Stimulated activated effector memory CD8-positive, alpha-beta T cell treated with anti-CD3 and anti-CD28 coated beads, Interleukin-12 subunit alpha, Interleukin-12 subunit beta, amount 100 ng/mL, for 72 hours (primary cell): ENCODE measurements around the gene EEPD1.
"Not testable (repeated sequence)": the region's sequence is repeated elsewhere in the genome, so short reads cannot be mapped to it uniquely, and the experiment has no call there.

Experiments
- ATAC-seq: fragments of 150-1000 bp; cut with Tn5 transposase; 2 replicates; pipeline ENCODE4 v1.10.0; 2021
- DNase-seq, 2 donors: peaks; one replicate each; pipeline ENCODE4 v3.0.0; 2021 to 2022; ENCODE audit warnings: low spot score in 2 of 2
- H3K27ac Mint-ChIP-seq: one replicate; pipeline ENCODE4 v1.8.0; 2022; ENCODE audit warnings: mild to moderate bottlenecking, mixed read lengths
- H3K36me3 Mint-ChIP-seq: one replicate; pipeline ENCODE4 v1.8.0; 2022; ENCODE audit warnings: mild to moderate bottlenecking, mixed read lengths
- H3K4me1 Mint-ChIP-seq: one replicate; pipeline ENCODE4 v1.8.0; 2022; ENCODE audit warnings: mixed read lengths
- H3K4me3 Mint-ChIP-seq: one replicate; pipeline ENCODE4 v1.8.0; 2022; ENCODE audit warnings: mild to moderate bottlenecking, mixed read lengths
- H3K9me3 Mint-ChIP-seq: one replicate; pipeline ENCODE4 v1.8.0; 2022; ENCODE audit warnings: mixed read lengths

The EEPD1 gene

DNA sequence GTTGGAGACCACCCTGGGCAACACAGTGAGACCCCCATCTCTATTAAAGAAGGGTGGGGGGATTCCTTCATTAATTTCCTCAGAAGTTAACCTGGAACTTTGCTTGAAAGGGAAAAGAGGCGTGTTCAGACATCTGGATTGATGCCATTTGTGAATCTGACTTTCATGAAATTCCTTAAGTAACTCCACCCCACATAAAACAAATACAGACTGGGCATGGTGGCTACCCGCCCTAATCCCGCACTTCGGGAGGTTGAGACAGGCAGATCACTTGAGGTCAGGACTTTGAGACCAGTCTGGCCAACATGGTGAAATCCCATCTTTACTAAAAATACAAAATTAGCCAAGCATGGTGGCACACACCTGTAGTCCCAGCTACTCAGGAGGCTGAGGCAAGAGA, 75.0 kb downstream of the EEPD1 start:
- Mint-ChIP-seq H3K27ac (no peak overlapping the region), H3K36me3 (no peaks in the 10 kb centered on the region), H3K4me1 (no peaks in the 10 kb centered on the region), H3K4me3 (no peak overlapping the region), H3K9me3 (no peaks in the 10 kb centered on the region)
- DNase-seq (no peak), ATAC-seq (no peak)

DNA sequence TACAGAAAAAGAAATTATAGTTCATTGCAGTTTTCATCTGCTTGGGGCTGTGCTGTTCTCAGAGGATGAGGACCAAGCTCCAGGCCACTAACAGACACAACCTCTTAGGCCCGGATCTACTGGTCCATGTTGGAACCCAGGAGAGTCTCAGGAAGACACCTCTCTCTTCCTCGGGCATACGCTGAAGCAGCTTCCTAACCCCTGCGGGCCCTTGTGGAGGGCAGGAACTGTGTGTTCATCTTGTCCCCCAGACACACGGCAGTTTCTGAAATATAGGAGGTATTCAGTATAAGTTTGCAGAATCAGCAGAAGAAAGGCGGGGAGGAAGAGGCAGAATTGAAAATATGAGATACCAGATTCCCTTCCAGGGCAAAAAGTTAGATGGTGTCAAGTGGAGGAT, 78.4 kb downstream of the EEPD1 start:
- Mint-ChIP-seq H3K36me3 (no peaks in the 10 kb centered on the region), H3K9me3 (no peaks in the 10 kb centered on the region), H3K4me3 (no peak overlapping the region), H3K27ac (no peak overlapping the region), H3K4me1 (no peaks in the 10 kb centered on the region)
- DNase-seq (no peak), ATAC-seq (no peak)

- H3K36me3 Mint-ChIP-seq, result no peaks in the 10 kb centered on the region
- no peak for ATAC-seq
- DNase-seq, result no peak
- no peak overlapping the region for H3K4me3 Mint-ChIP-seq
- no peaks in the 10 kb centered on the region for H3K4me1 Mint-ChIP-seq
- H3K9me3 Mint-ChIP-seq, result no peaks in the 10 kb centered on the region
- no peak overlapping the region for H3K27ac Mint-ChIP-seq
These were observed 79.5 kb downstream of the EEPD1 start for GRCh38 chr7:36232555-36232954.

GRCh38 chr7:36232971-36233550, 80.0 kb downstream of the EEPD1 start:
- ATAC-seq (no peak), DNase-seq (no peak)
- Mint-ChIP-seq H3K27ac (no peak overlapping the region), H3K4me3 (no peak overlapping the region), H3K36me3 (no peaks in the 10 kb centered on the region), H3K9me3 (no peaks in the 10 kb centered on the region), H3K4me1 (no peaks in the 10 kb centered on the region)

DNA sequence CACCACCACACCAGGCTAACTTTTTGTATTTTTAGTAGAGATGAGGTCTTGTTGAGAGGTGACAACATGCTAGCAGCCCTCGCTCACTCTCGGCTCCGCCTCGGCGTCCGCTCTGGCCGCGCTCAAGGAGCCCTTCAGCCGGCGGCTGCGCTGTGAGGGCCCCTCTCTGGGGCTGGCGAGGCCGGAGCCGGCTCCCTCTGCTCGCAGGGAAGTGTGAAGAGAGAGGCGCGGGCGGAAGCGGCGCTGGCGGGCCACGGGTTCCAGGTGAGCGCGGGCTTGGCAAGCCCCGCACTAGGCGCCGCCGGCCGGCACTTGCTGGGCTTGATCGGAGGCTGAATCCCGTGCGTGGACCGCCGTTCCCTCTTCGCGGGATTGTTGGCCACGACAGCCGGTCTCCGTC, 83.0 kb downstream of the EEPD1 start:
- Mint-ChIP-seq H3K4me3 (no peak overlapping the region), H3K27ac (no peak overlapping the region)

GRCh38 chr7:36238138-36238537, 85.1 kb downstream of the EEPD1 start:
- H3K9me3 Mint-ChIP-seq, result no peaks in the 10 kb centered on the region
- H3K36me3 Mint-ChIP-seq, result no peaks in the 10 kb centered on the region
- H3K4me3 Mint-ChIP-seq, result no peak overlapping the region
- no peak overlapping the region for H3K27ac Mint-ChIP-seq
- no peaks in the 10 kb centered on the region for H3K4me1 Mint-ChIP-seq
- ATAC-seq (no peak), DNase-seq (no peak)

More for the DNA sequence above, 83.0 kb downstream of the EEPD1 start:
- Mint-ChIP-seq H3K4me1 (no peaks in the 10 kb centered on the region), H3K9me3 (no peaks in the 10 kb centered on the region), H3K36me3 (no peaks in the 10 kb centered on the region)
- DNase-seq (no peak), ATAC-seq (no peak)

DNA sequence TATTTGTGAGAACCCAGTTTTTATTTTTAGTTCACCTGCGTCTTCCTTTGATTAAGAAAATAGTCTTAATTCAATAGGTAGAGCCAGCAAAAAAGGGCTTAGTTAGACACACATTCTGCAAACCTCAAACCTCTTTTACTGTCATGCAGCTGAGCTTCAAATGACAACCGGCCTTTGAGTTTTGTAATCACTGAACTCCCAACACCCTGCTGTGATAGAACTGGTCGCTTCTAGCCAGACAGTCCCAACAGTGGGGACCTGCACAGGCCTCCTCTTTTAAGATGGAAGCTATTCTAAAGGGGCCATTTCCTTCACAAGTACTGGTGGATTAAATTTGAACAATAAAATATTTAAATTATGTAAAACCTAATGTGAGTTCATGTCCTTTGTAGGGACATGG, 90.3 kb downstream of the EEPD1 start:
- H3K27ac Mint-ChIP-seq, DNase-seq, H3K4me1 Mint-ChIP-seq, H3K4me3 Mint-ChIP-seq, ATAC-seq, H3K9me3 Mint-ChIP-seq, H3K36me3 Mint-ChIP-seq: not testable (repeated sequence)

- not testable (repeated sequence) for H3K27ac Mint-ChIP-seq, H3K4me3 Mint-ChIP-seq, H3K4me1 Mint-ChIP-seq, DNase-seq, ATAC-seq, H3K36me3 Mint-ChIP-seq, H3K9me3 Mint-ChIP-seq
These were observed 90.9 kb downstream of the EEPD1 start for GRCh38 chr7:36244001-36244400.

- DNase-seq, result no peak
- Mint-ChIP-seq H3K4me1 (no peaks in the 10 kb centered on the region), H3K36me3 (no peaks in the 10 kb centered on the region), H3K27ac (no peak overlapping the region), H3K9me3 (no peaks in the 10 kb centered on the region), H3K4me3 (no peak overlapping the region)
- no peak for ATAC-seq
These were observed 91.4 kb downstream of the EEPD1 start for GRCh38 chr7:36244429-36244828.

DNA sequence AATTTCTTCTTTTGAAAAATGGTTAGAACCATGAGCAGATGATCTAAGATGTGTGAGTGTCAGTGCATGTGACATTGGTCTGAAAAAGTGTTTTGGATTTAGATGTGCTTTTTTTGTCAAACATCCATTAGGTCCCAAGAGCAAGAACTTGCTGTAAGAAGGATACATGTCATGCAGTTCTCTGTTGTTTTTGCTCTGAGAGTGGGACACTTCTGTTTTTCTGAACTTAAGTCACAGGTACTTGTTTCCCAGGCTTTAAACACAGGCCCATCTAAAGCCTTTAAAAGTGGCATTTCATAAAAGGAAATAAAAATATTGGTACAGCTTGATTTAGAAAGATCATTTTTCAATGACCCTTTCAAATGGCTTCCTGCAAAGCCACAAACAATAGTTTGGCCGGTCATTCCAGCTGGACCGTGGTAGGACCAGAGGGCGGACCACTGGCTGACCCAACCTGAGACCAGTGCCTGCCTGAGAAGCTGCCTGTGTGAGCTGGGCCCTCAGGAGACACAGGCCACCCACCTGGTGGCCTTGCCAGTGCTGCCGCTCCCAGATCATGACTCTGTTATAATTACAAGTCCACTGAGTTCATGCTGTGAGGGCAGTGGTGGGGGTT, 92.7 kb downstream of the EEPD1 start:
- no peak overlapping the region for H3K27ac Mint-ChIP-seq
- H3K36me3 Mint-ChIP-seq, result no peaks in the 10 kb centered on the region
- H3K4me3 Mint-ChIP-seq, result no peak overlapping the region

DNA sequence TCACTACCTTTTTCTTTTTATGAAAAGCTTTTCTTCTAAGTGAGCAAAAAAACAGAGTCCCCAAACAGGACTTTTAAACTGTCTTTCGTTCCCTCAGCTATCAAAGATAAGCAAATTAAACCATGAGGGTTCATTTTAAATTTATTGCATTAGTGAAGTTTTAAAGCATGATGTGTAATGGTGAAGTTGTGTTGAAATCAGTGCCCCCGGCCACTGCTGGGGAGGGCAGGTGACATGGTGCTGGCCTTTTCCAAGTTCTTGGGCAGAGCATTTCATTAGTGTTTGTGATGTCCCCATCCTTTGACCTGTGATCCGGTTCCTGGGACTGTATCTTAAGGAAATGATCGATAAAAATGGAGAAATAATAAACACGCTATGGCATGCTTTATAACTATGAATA, 96.0 kb downstream of the EEPD1 start:
- peaks cover 7% of the 10 kb centered on the region for H3K9me3 Mint-ChIP-seq
- DNase-seq (no peak), ATAC-seq (no peak)
- H3K4me1 Mint-ChIP-seq, result no peaks in the 10 kb centered on the region
- H3K27ac Mint-ChIP-seq, result no peak overlapping the region
- H3K36me3 Mint-ChIP-seq, result no peaks in the 10 kb centered on the region
- H3K4me3 Mint-ChIP-seq, result no peak overlapping the region

More for the DNA sequence above, 92.7 kb downstream of the EEPD1 start:
- Mint-ChIP-seq H3K4me1 (no peaks in the 10 kb centered on the region), H3K9me3 (no peaks in the 10 kb centered on the region)
- DNase-seq (no peak), ATAC-seq (no peak)

DNA sequence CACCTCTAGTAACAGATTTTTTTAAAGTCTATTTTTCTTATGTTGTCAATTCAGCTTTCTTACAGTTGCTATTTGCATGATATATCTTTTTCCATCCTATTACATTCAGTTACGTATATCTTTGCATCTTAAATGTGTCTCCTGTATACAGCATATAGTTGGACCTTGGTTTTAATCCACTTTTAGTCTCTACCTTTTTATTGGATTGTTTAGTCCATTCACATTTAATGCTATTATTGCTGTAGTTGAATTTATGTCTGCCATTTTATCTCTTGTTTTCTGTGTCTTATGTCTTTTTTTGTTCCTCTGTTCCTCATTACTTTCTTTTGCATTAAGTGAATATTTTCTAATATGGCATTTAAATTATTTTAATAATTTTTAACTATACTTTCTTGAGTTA, 100.6 kb downstream of the EEPD1 start:
- ATAC-seq (no peak), DNase-seq (no peak)
- no peaks in the 10 kb centered on the region for H3K36me3 Mint-ChIP-seq
- no peaks in the 10 kb centered on the region for H3K4me1 Mint-ChIP-seq
- H3K4me3 Mint-ChIP-seq, result no peak overlapping the region
- H3K9me3 Mint-ChIP-seq, result peaks cover 21% of the 10 kb centered on the region
- H3K27ac Mint-ChIP-seq, result no peak overlapping the region

GRCh38 chr7:36258510-36259259, 105.6 kb downstream of the EEPD1 start:
- not testable (repeated sequence) for ATAC-seq, H3K27ac Mint-ChIP-seq, DNase-seq, H3K4me3 Mint-ChIP-seq, H3K4me1 Mint-ChIP-seq, H3K36me3 Mint-ChIP-seq
- H3K9me3 Mint-ChIP-seq, result peaks cover 18% of the 10 kb centered on the region

- no peak for ATAC-seq
- DNase-seq, result no peak
- H3K4me1 Mint-ChIP-seq, result peaks cover 10% of the 10 kb centered on the region
- no peak overlapping the region for H3K27ac Mint-ChIP-seq
- peaks cover 11% of the 10 kb centered on the region for H3K9me3 Mint-ChIP-seq
- no peak overlapping the region for H3K4me3 Mint-ChIP-seq
- H3K36me3 Mint-ChIP-seq, result no peaks in the 10 kb centered on the region
These were observed 107.4 kb downstream of the EEPD1 start for GRCh38 chr7:36260481-36260880.

DNA sequence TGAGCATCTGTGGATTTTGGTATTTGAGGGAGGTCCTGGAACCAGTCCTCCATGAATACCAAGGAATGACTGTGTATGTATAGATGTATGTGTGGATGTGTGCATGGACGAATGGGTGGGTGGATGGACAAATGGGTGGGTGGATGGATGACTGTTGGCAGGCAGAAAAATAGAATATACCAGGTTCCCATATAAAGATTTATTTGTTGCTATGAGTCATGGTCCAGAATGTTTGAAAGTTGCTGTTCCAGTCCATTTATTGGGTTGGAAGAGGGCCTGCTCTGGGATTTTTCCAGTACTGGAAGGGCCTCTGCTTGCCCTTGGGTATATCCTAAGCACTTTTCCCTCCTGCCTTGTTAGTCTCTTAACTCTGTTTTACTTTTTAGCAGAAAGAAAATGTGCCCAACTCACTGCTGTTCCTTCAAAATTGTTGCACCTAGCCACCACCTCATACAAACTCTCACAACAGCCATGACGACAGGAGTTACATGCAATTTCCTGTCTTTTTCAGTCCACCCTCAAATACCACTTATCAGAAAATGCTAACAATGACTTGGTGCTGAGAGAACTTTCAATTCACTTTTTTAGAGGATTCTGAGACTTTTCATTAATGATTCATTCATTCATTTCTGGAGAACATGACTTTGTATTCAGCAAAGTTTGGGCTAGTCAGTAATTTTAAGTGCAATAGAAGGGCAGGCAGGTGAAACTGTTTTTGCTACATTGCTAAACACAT, 108.1 kb downstream of the EEPD1 start:
- DNase-seq (no peak), ATAC-seq (peak; percentile 60)
- H3K36me3 Mint-ChIP-seq, result no peaks in the 10 kb centered on the region
- no peak overlapping the region for H3K27ac Mint-ChIP-seq
- peaks cover 10% of the 10 kb centered on the region for H3K4me1 Mint-ChIP-seq
- no peak overlapping the region for H3K4me3 Mint-ChIP-seq
- peaks cover 5% of the 10 kb centered on the region for H3K9me3 Mint-ChIP-seq
